HG03159 (cell line): ENCODE results near the gene MED31.
A peak's percentile ranks its signal among the peaks of the same experiment; 100 is the strongest.
"Not testable (repeated sequence)": the region's sequence is repeated elsewhere in the genome, so short reads cannot be mapped to it uniquely, and the experiment has no call there.

Source experiments
- ATAC-seq: cut with Tn5 transposase; IDR thresholded peaks from one replicate; pipeline ENCODE4 v1.9.1; 2021; ENCODE audit warnings: mild to moderate bottlenecking, moderate library complexity; ENCODE audit not compliant: unreplicated experiment

The MED31 gene

DNA sequence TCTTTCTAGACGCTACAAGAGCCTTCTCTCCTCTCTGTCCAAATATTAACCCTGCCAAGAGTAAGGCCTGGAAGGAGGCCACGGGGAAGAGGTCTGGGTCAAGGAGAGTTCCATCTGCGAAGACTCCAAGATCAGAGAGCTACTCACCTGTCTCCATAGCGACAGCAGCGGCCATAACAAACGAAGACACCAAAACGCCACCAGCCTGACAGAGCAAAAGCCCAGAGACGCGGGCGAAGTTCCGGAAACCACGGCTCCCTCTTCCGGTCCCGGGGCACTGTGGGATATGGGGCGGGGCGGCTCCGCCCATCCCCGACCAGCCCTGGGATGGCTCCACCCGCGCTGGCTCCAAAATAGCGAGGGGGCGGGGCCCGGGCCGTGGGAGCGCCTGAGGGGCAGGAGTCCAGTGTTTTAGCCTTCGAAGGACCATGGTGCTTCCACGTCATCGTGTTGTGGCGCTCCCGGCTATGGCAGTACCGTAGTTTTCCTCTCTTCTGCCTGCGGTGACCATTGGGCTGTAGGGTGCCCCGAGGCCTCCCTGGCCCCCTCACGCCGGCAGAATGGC lies at the start of gene MED31, which contains the start of gene C17orf100:
Gene MED31, minus strand, starts transcription at position 252 of the 565 bp plus-strand sequence. Its CDS starts 77 bp downstream, at position 175.
Gene C17orf100, plus strand, starts transcription at position 409 of the 565 bp plus-strand sequence. Its CDS starts 152 bp downstream, at position 561.
- ATAC-seq = peak; percentile 89

DNA sequence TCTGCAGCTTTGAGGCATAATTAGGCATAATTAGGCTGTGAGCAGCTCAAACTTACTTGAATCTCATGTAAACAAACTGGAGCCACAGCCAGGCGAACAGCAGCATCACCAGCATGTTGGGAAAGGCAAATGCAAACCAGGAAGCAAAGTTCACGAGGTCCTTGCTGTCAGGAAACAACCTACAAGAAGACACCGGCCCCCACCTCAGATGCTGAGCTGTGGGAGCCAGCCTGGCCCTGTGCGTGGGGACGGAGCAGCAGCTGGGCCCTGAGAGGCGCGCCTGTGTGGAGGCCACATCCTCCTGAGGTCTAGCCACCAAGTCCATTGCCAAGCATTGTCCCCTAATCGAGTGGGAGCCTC lies 49.5 kb upstream of the MED31 start:
- ATAC-seq = no peak

DNA sequence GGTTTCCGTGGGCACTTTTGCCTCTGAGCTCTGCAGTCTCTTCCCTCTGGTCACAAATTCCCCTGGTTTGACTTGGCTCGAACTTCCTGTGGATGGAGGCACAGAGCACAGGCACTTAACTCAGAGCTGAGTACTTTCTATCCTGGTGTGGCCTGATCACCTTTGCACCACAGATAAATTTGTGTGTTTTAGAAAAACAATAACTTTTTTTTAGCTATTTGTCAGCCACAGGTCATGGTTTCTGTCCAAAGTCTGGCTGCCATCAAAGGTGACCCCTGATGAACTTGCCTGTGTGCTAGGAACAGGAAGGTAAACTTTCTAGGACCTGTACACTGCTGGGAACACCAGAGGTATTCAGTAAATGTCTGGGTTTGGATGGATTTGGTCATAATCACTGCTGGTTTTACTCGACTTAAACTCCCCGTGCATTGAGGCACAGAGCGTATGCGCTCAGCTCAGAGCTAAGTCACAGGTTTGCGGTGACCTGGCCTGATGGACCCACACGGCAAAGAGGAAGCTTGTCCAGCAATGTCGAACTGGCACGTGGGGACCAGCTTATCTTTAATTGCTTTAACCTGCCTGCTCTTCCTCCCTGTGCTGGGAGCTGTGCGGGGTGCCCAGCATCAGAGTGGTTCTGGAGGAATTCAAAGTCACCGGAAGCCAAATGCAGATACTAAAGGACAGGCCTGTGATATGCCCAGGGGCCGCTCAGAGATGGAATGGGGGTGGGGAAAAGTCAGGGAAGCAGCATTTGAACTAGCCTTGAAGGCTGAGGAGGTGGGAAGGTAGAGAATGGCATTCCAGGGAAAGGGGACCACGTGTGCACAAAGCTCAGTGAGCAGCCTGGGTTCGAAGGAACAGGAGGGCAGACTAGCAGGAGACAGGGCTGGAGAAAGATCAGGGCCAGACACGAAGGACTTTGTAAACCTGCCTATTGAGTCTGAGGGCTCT lies 48.9 kb upstream of the MED31 start:
- no peak for ATAC-seq

DNA sequence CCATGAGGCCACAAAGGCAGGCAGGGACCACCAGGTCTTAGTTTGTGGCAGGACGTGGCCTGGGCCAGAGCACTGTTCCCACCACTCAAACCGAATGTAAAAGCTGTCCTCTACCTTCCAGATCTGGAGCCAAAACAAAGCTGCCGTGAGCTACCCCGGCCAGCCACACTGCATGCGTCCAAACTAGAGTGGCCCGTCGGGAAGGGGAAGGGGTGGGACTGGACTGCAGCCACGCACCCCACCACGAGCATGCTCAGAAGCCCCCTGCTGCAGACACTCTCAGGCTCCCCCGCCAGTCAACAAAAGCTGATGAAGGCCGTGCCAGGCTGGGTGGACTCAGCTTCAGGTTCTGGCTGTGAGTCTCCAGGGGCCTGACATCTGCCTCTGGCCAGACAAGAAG lies 46.6 kb upstream of the MED31 start:
- no peak for ATAC-seq

GRCh38 chr17:6696906-6697305 lies 45.5 kb upstream of the MED31 start:
- no peak for ATAC-seq

GRCh38 chr17:6695565-6695964 lies 44.2 kb upstream of the MED31 start:
- no peak for ATAC-seq

GRCh38 chr17:6695051-6695450 lies 43.6 kb upstream of the MED31 start:
- no peak for ATAC-seq

- ATAC-seq = not testable (repeated sequence)
Measured at GRCh38 chr17:6691958-6692357, 40.6 kb upstream of the MED31 start.

- ATAC-seq = no peak
Measured at GRCh38 chr17:6691546-6691945, 40.1 kb upstream of the MED31 start.

DNA sequence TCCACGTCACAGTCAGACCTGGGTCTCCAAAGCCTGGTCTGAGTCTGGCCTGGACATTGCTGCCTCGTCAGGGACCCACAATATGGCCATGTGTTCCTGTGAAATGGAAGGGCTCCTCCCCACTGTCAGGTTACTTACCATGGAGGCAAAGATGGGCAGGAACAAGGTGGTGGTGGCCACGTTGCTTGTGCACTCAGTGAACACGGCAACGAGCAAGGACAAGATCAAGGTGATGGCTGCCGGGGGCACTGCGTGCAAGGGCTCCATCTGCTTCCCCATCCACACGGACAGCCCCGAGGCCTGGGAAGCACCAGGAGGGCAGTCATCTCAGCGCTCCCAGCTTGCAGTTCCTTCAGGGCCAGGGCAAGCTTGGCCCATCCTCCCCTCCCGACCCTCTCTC lies 39.2 kb upstream of the MED31 start:
- ATAC-seq = no peak

GRCh38 chr17:6688944-6689343 lies 37.5 kb upstream of the MED31 start:
- no peak for ATAC-seq

DNA sequence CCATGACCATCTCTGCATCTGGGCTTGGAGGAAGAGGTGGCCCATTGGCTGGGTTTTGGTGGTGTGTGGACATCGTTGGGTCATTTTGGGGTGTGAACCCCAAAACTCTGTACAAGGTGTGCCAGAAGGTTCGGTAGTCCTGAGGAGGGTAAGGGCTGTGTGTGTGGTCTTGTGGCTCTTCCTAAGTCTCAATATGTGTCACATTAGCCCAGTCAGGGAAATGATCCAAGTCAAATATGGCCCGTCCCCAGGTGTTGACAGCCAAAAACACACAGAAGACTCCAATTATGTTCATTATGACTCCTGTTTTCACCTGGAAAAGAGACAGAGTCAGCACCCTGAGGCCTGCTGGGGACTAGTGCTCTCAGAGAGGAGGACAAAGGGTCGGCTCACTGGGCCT lies 34.6 kb upstream of the MED31 start:
- ATAC-seq = no peak

DNA sequence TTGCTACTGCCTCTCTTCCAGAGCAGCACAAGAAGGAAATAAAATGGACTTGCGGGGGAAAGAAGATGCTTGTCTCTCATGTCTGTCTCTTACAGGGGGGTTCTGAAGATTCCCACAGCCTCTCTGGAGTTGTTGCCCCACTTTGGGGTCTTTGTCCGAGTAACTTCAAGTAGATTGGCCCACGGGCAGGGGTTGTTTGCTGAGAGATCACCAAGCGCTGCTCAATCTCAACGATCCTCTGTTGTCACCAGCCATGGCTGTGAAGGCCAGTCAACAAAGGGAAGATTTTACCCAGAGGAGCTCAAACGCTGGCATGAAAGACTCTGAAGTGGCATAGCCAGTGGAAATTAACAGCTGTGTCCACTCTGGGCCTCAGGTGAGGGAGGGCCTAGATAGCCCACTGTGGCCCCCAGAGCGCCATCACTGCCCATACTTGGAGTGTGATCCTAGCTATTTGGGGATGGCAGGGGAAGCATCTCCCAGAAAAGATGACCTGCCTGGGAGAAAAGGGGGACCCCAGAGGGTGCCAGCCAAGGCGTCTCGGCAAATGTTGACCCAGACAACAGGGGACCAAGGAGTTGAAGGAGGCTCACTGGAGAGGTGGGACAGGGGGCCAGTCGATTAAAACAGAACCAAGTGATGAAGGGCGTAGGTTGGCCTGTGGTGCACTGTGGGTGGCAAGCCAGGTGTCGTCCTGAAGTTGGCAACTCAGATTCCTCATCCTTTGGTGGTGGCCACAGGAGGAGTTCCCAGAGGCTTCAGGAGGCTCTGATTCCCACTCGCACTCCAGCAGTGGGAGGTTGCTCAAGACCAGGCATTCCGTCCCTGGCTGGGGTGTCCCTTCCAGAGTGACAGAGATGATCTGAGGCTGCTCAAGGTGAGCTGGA lies 33.7 kb upstream of the MED31 start:
- ATAC-seq = no peak

GRCh38 chr17:6684460-6684783 lies 33.0 kb upstream of the MED31 start:
- no peak for ATAC-seq

DNA sequence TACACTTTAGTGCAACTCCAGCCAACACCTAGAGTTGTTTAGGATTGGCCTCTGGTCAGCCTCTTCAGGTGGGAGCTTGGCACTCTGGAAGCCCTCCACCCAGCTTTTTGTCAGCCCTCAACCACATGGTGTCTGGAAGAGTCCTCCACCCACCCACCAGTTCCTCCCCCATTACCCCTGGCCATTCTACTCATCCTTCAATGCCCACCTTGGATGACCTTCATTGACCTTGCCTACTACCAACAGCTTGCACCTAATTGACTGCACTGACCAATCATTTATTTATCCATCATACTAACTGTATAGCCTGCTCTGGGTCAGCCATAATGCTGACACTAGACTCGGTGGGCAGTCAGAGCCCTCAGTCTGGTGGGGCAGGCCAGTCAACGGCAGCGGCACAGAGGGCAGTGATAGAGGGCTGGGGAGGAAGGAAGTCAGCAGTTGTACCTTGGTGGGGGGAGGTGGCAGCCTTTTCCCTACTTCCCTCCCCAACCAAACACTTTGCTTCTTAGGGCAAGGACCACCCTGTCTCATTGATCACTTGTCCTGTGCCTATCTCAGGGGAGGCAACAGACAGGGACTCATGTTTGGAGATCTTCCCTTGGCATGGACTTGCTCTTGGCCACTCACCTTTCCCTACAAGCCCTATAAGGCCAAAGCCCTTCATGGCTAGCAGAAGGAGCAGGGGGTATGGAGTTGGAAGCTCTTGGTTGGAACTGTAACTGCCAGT lies 32.5 kb upstream of the MED31 start:
- no peak for ATAC-seq

DNA sequence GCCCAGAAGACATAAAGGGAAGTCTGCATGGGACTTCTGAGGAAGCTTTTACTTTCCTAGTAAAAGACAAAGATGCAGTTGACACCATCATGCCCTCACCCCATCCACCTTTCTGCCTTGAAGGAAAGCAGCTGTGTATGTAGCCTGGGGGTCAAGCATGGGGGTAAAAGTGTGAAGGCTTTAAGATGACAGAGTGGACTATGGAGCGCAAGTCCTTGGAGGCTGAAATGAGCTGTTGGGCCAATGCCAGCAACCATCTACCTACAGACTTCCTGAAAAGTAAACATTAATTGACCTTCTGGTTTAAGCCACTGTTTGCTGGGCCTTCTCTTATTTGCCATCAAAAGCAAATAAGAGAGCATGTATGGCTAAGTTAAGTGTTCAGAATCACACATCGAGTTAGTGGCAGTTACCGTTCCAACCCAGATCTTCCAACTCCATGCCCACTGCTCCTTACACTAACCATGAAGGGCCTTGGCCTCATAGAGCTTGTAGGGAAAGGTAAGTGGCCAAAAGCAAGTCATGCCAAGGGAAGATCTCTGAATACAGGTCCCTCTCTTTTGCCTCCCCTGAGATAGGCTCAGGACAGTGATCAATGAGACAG lies 31.8 kb upstream of the MED31 start:
- no peak for ATAC-seq

DNA sequence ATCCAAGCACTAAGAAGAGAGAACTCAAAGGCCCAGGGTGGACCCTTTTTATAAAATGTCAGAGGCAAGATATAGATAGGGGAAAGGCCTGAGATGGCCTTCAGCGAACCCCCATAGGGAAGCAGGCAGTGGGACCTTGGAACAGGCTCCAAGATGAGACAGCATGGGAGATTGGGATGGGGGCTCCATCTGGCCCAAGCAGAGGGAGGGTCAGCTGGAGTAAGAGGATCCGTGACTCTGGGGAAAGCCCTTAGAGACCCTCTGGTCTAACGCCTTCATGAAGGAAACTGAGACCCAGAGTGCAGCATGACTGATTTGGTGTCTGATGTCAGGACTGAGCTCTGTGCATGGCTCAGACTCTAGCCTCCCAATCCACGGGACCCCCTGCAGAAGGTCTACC lies 30.9 kb upstream of the MED31 start:
- no peak for ATAC-seq

DNA sequence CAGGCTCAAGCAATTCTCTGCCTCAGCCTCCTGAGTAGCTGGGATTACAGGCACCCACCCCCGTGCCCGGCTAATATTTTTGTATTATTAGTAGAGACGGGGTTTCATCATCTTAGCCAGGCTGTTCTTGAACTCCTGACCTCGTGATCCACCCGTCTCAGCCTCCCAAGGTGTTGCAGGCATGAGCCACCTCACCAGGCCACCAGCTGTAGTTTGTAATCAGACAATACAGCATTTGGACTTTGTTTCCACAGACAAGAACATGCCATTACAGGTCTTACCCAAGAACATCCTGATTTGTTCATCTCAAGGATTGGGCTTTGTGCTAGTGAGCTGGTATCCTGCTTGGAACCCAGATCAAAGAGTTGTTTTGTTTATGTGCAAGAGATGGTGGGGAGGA lies 30.3 kb upstream of the MED31 start:
- no peak for ATAC-seq

DNA sequence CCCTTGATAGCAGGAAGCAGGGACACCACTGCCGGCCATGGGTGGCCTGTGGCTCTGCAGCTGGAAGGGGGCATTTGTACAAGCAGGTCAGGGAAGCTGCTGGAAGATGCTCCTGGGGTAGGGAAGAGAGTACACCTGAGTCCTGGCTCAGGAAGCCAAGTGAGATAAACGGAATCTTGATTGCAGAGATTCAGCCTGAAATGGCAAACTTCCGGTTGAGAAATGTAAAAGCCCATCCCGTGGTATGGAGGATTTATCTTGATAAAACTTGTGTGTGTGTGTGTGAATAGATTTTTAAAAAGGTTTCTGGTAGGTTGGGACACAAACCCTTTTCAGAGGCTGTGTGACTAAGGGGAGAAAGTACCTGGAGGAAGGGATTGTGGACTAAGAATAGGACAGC lies 29.8 kb upstream of the MED31 start:
- no peak for ATAC-seq

DNA sequence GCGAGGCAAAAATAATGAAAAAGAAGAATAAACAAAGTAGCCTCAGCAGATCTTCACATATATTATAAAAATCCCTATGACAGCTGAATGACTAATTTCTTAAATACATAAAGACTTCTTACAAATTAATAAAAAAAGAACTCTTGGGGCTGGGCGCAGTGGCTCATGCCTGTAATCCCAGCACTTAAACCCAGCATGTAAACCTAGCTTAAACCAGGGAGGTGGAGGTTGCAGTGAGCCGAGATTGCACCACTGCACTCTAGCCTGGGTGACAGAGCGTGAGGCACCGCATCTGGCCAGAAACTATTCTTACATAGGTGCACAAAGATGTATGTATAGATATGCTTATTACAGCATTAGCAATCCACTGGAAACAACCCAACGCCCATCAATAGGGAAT lies 27.8 kb upstream of the MED31 start:
- no peak for ATAC-seq
